GM12891 (cell line): Measurements from ENCODE around the gene DDC.

ENCODE experiments used
- DNase-seq: peaks from one replicate; pipeline ENCODE4 v3.0.0; 2011; ENCODE audit warnings: low spot score; ENCODE audit not compliant: insufficient read length
- FAIRE-seq: peaks from 2 replicates; lab custom pipeline; 2011; peaks lifted over from hg19 to GRCh38; lab: Jason Lieb, UNC
- PAX5 ChIP-seq: IDR thresholded peaks from 2 replicates; pipeline ENCODE4 v1.6.1; 2011; ENCODE audit warnings: low read length, moderate library complexity, mild to moderate bottlenecking; ENCODE audit not compliant: insufficient read depth, severe bottlenecking
- POLR2A ChIP-seq: IDR thresholded peaks from 2 replicates; pipeline ENCODE4 v1.6.1; 2011; ENCODE audit warnings: low read depth, low read length, control low read depth
- POLR2AphosphoS5 ChIP-seq: IDR thresholded peaks from 2 replicates; pipeline ENCODE4 v1.6.1; 2011; ENCODE audit warnings: low read depth, low read length, control low read depth
- POU2F2 ChIP-seq: IDR thresholded peaks from 2 replicates; pipeline ENCODE4 v1.6.1; 2011; ENCODE audit warnings: low read depth, mild to moderate bottlenecking, control low read depth, low read length, moderate library complexity
- SPI1 ChIP-seq: IDR thresholded peaks from 2 replicates; pipeline ENCODE4 v1.6.1; 2011; ENCODE audit warnings: low read depth, low read length, control low read depth
- TAF1 ChIP-seq: IDR thresholded peaks from 2 replicates; pipeline ENCODE4 v1.6.1; 2011; ENCODE audit warnings: low read depth, low read length, control low read depth

DDC gene

DNA sequence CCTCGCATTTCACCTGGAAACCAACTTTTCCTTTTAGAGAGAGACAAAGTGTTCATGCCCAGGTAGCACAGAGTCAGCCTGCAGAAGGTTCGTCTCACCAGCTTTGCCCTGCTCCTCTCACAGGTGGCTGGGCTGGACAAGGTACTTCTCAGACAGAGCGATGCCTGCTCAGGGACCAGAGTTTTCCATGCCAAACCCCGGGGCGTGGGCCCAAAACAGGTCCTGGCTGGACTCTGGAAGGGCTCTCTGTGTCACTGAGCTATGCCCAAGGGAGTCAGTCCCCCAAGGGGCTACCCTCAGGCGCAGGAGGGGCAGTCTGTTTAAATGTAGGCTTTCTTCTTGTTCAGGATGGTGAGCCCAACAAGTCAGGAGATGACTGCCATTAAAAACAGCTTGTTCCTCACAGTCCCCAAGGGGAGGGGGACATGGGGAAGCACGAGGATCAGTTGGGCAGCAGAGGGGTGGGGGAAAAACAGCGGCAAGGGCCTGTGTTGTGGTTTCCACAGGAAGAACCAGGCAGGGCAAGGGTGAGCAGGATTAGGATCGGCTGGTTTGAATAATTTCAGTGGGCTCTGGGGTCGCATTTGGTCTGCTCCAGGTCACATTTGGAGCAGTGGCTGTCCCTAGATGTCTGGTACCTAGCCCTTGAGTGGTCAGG lies 59.5 kb downstream of the DDC start:
- no peak for TF ChIP-seq SPI1
- TF ChIP-seq POLR2AphosphoS5 = no peak
- TF ChIP-seq POU2F2 = no peak
- no peak for TF ChIP-seq TAF1
- TF ChIP-seq PAX5 = no peak
- no peak for TF ChIP-seq POLR2A
- FAIRE-seq = no peak
- no peak for DNase-seq

DNA sequence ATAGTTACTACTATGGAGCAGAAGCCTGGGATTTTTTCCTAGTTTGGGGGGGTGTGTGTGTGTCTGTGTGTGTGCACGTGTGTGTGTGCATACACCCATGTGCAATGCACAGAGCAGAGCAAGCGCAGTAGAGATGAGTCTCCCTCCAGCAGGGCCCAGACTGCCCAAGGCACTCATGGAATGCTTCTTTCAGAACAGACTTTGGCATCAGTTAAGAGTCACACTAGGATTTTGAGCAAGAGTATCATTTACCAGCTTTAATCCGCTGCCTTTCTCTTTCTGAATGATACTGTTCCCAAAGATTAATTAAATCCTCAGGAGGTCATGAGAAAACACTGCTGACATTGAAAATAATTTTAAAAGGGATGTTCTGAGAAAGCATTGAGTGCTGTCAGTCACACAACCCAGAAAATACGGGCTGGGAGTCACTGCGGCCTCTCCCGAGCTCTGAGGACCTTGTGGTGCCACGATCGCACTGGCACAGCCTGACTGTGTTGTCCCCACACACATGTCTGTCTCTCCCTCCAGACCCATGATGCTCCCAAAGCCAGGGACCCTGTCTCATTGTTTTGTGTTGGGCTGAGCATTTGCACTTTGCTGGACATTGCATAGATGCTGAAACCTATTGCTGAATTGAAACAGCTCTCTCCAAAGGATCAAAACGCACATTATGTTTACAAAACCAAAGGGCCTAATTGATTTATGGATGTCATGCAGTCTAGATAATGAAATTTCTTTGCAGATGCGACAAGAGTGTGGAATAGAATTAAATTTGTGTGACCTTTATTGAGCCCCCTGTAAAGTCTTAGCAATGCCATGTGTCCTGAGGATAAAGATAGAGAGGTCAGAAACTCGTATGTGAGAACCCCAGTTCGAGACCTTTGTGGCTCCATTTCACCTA lies 60.3 kb downstream of the DDC start:
- TF ChIP-seq TAF1 (no peak), POLR2AphosphoS5 (no peak), SPI1 (no peak), PAX5 (no peak), POU2F2 (no peak), POLR2A (no peak)
- DNase-seq (no peak), FAIRE-seq (no peak)

DNA sequence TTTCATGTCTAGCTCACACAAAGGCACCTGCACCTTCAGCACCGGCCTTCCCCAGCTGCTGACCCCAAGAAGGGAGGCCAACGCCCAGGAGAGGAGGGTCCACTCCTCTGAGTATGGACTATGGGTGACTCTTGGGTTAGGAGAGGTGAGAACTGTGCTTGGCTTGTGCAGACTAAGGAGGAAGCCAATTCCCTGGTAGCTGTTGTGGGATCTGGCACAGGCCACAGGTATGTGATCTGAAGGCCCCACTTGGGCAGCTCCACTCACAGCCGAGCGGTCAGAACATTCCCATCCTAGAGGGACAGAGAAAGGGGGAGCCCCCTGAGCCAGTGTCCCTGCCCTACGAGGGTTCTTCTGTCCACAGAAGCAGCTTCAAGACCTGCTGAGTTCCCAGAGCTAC lies 62.3 kb downstream of the DDC start:
- no peak for DNase-seq
- FAIRE-seq = no peak
- no peak for TF ChIP-seq TAF1
- TF ChIP-seq POU2F2 = no peak
- no peak for TF ChIP-seq POLR2AphosphoS5
- TF ChIP-seq POLR2A = no peak
- TF ChIP-seq PAX5 = no peak
- TF ChIP-seq SPI1 = no peak

DNA sequence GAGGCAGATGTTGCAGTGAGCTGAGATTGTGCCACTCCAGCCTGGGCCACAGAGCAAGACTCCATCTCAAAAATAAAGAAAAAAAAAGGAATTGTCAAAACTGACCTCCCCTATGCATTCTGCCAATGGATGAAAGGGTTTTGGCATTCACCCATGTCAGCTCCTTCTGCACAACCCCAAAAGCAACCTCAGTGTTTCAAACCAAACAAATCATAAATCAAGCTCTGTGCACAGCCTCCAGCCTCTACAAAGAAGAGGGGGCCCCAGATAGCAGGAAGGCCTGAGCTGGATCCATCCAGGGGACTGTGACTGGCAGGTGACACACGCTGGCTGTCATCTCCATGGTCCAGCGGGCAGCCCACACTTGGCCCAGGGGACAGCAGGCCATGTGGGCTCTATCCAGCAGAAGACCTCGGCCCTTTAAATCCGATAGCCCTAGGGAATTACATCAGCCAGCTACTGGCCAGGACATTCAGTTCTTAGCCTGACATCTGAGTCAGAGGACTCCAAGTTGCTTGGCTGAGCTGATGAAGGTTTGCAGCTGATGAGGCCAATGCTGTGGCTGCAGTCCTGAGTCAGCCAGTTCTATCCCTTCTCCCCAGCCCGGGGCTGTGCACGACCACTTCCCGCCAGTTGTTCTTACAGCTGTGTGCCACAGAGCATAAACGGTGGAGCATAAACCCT lies 63.1 kb downstream of the DDC start:
- FAIRE-seq (no peak), DNase-seq (no peak)
- no peak for TF ChIP-seq TAF1
- TF ChIP-seq POLR2AphosphoS5 = no peak
- no peak for TF ChIP-seq POU2F2
- no peak for TF ChIP-seq POLR2A
- no peak for TF ChIP-seq PAX5
- no peak for TF ChIP-seq SPI1

DNA sequence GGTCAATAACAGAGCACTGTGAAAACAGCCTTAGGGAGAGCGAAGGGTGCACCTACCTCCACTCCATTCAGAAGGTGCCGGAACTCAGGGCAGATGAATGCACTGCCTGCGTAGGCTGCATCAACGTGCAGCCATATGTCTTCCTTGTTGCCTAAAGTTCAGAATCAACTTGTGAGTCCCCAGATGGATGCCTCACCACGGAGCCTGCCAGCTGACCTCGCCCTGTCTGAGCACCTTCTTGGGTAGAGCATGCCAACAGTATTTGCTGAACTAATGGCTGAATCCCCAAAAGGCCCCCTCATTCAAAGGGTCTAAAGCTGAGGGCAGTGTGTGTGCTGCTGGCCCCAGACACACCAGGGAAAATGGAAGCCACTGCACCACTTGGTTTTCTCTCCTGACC lies 66.1 kb downstream of the DDC start:
- DNase-seq (no peak), FAIRE-seq (no peak)
- TF ChIP-seq POLR2AphosphoS5 (no peak), POLR2A (no peak), TAF1 (no peak), POU2F2 (no peak), SPI1 (no peak), PAX5 (no peak)

DNA sequence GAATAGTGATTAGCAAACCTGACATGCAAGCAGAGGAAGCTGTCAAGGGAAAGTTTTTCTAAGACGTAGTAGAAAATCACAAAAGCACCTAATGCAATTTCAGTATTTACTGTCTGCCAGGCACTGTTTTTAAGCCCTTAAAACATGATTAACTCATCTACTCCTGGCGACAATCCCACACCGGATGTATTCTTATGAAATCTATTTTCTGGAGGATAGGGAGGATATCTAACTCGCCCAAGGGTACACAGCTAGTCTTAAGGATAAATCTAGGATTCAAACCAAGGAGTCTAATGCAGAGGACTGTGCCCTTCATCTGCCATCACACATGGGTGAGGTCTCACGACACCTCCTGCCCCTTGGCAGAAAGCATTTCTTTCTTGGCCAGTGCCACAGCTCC lies 67.2 kb downstream of the DDC start:
- FAIRE-seq (no peak), DNase-seq (no peak)
- no peak for TF ChIP-seq SPI1
- TF ChIP-seq POLR2AphosphoS5 = no peak

DNA sequence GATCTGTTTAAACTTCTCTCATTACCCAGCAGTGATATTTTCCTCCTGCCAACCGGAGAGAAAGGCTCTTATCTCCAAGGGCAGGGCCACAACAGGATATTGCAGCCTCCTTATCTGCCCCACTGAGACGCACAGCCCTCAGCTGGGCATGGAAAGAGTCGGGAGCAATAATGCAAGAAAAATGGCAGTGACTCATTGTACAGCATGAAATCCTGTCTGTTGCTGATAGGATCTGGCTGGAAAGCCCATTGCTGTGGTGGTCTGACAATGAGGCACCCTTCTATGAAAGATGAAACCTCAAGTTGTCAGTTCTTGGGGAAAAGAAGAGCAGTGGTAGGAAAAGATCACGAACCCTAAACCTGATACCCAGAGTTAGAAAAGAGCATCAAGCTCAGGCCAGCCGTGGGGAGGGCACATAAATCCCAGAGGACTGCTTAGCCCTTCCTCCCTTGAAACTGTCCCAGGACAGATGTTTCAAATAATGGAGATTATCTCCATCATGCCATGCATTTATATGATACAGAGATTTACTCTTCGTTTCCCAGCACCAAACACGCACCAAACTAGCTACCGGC lies 68.0 kb downstream of the DDC start:
- no peak for TF ChIP-seq SPI1
- TF ChIP-seq POU2F2 = no peak
- TF ChIP-seq PAX5 = no peak
- FAIRE-seq (no peak), DNase-seq (no peak)

DNA sequence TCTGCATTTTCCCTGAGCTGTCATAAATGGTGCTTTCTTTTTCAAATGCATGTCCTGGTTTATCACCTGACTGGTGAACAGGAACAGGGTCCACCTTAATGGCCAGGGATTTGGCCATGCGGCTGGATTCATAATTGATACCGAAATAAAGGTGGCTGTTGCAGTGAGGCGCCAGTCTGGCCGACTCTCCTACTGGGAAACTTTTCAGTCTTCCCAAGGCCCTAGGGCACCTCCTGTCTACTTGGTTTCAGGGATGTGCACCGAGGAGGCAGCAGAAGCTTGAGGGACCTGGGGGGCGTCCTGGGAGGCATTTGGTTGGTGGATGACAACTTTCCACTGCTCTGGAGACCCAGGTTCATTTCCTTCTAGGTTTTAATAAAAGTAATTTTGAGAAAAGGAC lies 68.6 kb downstream of the DDC start:
- TF ChIP-seq POLR2AphosphoS5 (no peak), TAF1 (no peak), SPI1 (no peak), POLR2A (no peak), POU2F2 (no peak), PAX5 (no peak)
- no peak for FAIRE-seq
- no peak for DNase-seq

DNA sequence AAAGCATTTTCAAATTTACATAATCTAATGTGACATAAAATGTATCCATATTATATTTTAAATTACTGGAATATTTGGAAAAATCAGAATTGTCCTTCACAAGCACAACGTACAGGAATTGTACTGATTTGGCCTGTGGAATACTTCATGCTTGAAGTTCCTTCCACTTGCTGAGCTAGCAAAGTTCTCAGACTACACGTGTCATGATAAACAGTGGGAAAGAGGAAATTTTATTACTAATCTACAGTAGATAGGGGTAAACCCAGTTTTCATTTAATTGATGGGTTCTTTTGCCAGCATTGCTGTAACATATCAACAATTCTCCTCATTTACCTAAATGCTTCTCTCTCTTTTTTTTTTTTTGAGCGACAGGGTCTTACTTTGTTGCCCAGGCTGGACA lies 69.5 kb downstream of the DDC start:
- no peak for FAIRE-seq

More for the DNA sequence above, 69.5 kb downstream of the DDC start:
- DNase-seq = no peak
- TF ChIP-seq PAX5 (no peak), SPI1 (no peak), POU2F2 (no peak), POLR2AphosphoS5 (no peak), TAF1 (no peak), POLR2A (no peak)
